OCI-LY7 (cell line): ENCODE measurements around the gene BBOX1. TPM values are rescaled to one million over a fixed set of nuclear protein-coding genes. Genes with fewer than 3 reads are reported as not detected.

Experiments
- BruUV-seq: library from RNA; stranded (reverse); fragments of 400-500 nt; replicated peaks from 2 replicates; lab custom pipeline; 2021; lab: Mats Ljungman, UMichigan
- CTCF ChIA-PET: fragments of 300-600 bp; sonication (Branson Sonifier 250); formaldehyde crosslinking; loops from one replicate; lab custom pipeline; 2022; ENCODE audit warnings: antibody characterized with exemption; ENCODE audit not compliant: unreplicated experiment; lab: Charles Lee
- POLR2A ChIA-PET: fragments of 300-600 bp; sonication (Branson Sonifier 250); formaldehyde crosslinking; loops from one replicate; lab custom pipeline; 2022; ENCODE audit warnings: antibody characterized with exemption; lab: Charles Lee
- DNase-seq: peaks from one replicate; pipeline ENCODE4 v3.0.0-alpha.2; 2015; ENCODE audit warnings: low spot score
- H2AFZ ChIP-seq: fragments of 200-600 bp; sonication (generic), shearing (Covaris generic); 2 replicates; pipeline ENCODE4 v1.6.1; 2014; ENCODE audit warnings: mild to moderate bottlenecking, antibody characterized with exemption, low read length, moderate library complexity
- H3K27ac ChIP-seq: fragments of 200-600 bp; sonication (generic); 2 replicates; pipeline ENCODE4 v1.5.1; 2014; ENCODE audit warnings: mixed run types, low read depth, mild to moderate bottlenecking, moderate library complexity, low read length, inconsistent platforms; ENCODE audit not compliant: poor library complexity, severe bottlenecking
- H3K36me3 ChIP-seq: fragments of 200-600 bp; sonication (generic); 2 replicates; pipeline ENCODE4 v1.6.1; 2014; ENCODE audit warnings: mild to moderate bottlenecking, antibody characterized with exemption, low read length, moderate library complexity, mixed read lengths; ENCODE audit not compliant: insufficient read depth
- H3K4me1 ChIP-seq: fragments of 200-600 bp; sonication (generic); 2 replicates; pipeline ENCODE4 v1.5.1; 2014; ENCODE audit warnings: mild to moderate bottlenecking, low read length; ENCODE audit not compliant: insufficient read depth, poor library complexity, severe bottlenecking
- H3K4me2 ChIP-seq: fragments of 200-600 bp; sonication (generic); 2 replicates; pipeline ENCODE4 v1.6.1; 2014; ENCODE audit warnings: mild to moderate bottlenecking, low read length
- H3K4me3 ChIP-seq: fragments of 200-600 bp; sonication (generic); 2 replicates; pipeline ENCODE4 v1.5.1; 2014; ENCODE audit warnings: mild to moderate bottlenecking, low read depth, low read length; ENCODE audit not compliant: poor library complexity, severe bottlenecking
- H3K79me2 ChIP-seq: fragments of 200-600 bp; sonication (generic); 2 replicates; pipeline ENCODE4 v1.6.1; 2016; ENCODE audit warnings: low read depth, mild to moderate bottlenecking, low read length, moderate library complexity, mixed read lengths; ENCODE audit not compliant: insufficient read depth
- H3K9me2 ChIP-seq: fragments of 200-600 bp; sonication (generic); 2 replicates; pipeline ENCODE4 v1.6.1; 2016; ENCODE audit warnings: mild to moderate bottlenecking, low read length, mixed read lengths; ENCODE audit not compliant: insufficient read depth
- H3K9me3 ChIP-seq: fragments of 200-600 bp; sonication (generic); 2 replicates; pipeline ENCODE4 v1.6.1; 2014; ENCODE audit warnings: mild to moderate bottlenecking, mixed run types, low read length, mixed read lengths
- H4K20me1 ChIP-seq: fragments of 200-600 bp; sonication (generic); 2 replicates; pipeline ENCODE4 v1.6.1; 2014; ENCODE audit warnings: mild to moderate bottlenecking, antibody characterized with exemption, low read length, moderate library complexity, mixed read lengths; ENCODE audit not compliant: insufficient read depth
- CTCF ChIP-seq: fragments of 200-600 bp; sonication (generic); conservative IDR thresholded peaks from 2 replicates; pipeline ENCODE4 v1.5.1; 2014; ENCODE audit warnings: mild to moderate bottlenecking, antibody characterized with exemption, low read length, moderate library complexity, mixed read lengths
- EZH2phosphoT487 ChIP-seq: fragments of 200-600 bp; sonication (generic); IDR thresholded peaks from 2 replicates; pipeline ENCODE4 v1.6.1; 2018; ENCODE audit warnings: low read depth, borderline replicate concordance, mild to moderate bottlenecking, mixed run types, antibody characterized with exemption, low read length, moderate library complexity, mixed read lengths
- intact Hi-C: fragments of 100-400 bp; cut with micrococcal nuclease; formaldehyde crosslinking; loops from one replicate; pipeline ENCODE4 v1.10.0; 2022; ENCODE audit not compliant: unreplicated experiment
- total RNA-seq, 2 experiments: library from RNA; depleted of rRNA in 1 of 2; stranded (reverse); fragments of >200 nt in 1 of 2; shearing (Covaris generic) in 1 of 2; gene quantifications; 2 replicates each; pipeline ENCODE4 v1.2.3, GENCODE V29; 2014 to 2022

Gene BBOX1
- total RNA-seq, 2 experiments from 2014 or later: not detected

GRCh38 chr11:27002838-27003237 lies 37.8 kb upstream of the BBOX1 start:
- Histone ChIP-seq H3K4me3 (no peak overlapping the region), H3K4me2 (0 out of 2 replicates have a peak overlapping the region, but pooled peaks have one; percentile 22), H2AFZ (peak overlapping the region; percentile 49; the same call in 1 of the 2 replicates), H3K9me2 (no peaks in the 10 kb centered on the region; the same call in 1 of the 2 replicates), H3K27ac (no peak overlapping the region), H3K36me3 (no peaks in the 10 kb centered on the region), H3K4me1 (no peaks in the 10 kb centered on the region), H3K9me3 (no peaks in the 10 kb centered on the region), H4K20me1 (no peaks in the 10 kb centered on the region), H3K79me2 (no peaks in the 10 kb centered on the region)
- no TSS peak for BruUV-seq
- no peak for DNase-seq
- TF ChIP-seq CTCF: no peak
- TF ChIP-seq EZH2phosphoT487: no peak
- ChIA-PET POLR2A (interaction anchor here (0.7 to 1.0 kb wide), 3 partner anchors 225 to 966 kb away, joined by 3 read pairs; no protein-coding TSS in a partner anchor), CTCF (no interaction called here)
- intact Hi-C loops: no loop called here

- Histone ChIP-seq H3K36me3 (no peaks in the 10 kb centered on the region), H3K4me1 (no peaks in the 10 kb centered on the region), H3K27ac (no peak overlapping the region), H3K4me2 (no peak overlapping the region; the same call in 1 of the 2 replicates), H3K79me2 (no peaks in the 10 kb centered on the region), H2AFZ (no peak overlapping the region), H3K9me3 (no peaks in the 10 kb centered on the region), H4K20me1 (no peaks in the 10 kb centered on the region), H3K4me3 (no peak overlapping the region), H3K9me2 (no peaks in the 10 kb centered on the region; the same call in 1 of the 2 replicates)
- intact Hi-C loops: loop anchor here (2.0 kb wide), 1 partner anchor 21 kb away; no protein-coding TSS in a partner anchor
- POLR2A ChIA-PET: interaction anchor here (1.0 kb wide), 1 partner anchor 70 kb away, joined by 3 read pairs; no protein-coding TSS in a partner anchor
- CTCF ChIA-PET: no interaction called here
- TF ChIP-seq EZH2phosphoT487: no peak
- no peak for TF ChIP-seq CTCF
- no TSS peak for BruUV-seq
- DNase-seq: no peak
These were observed 36.5 kb upstream of the BBOX1 start for GRCh38 chr11:27004103-27004502.

- no TSS peak for BruUV-seq
- POLR2A ChIA-PET: interaction anchor here (1.0 kb wide), 1 partner anchor 10 kb away, joined by 4 read pairs; no protein-coding TSS in a partner anchor
- intact Hi-C loops: no loop called here
These were observed 31.6 kb upstream of the BBOX1 start for GRCh38 chr11:27008811-27009535.

More at GRCh38 chr11:27008811-27009535, 31.6 kb upstream of the BBOX1 start:
- Histone ChIP-seq H3K9me2 (no peaks in the 10 kb centered on the region; the same call in 1 of the 2 replicates), H3K79me2 (no peaks in the 10 kb centered on the region), H3K4me3 (no peak overlapping the region), H3K36me3 (no peaks in the 10 kb centered on the region), H3K4me1 (peaks cover 7% of the 10 kb centered on the region), H3K4me2 (no peak overlapping the region), H3K9me3 (no peaks in the 10 kb centered on the region), H3K27ac (no peak overlapping the region), H2AFZ (peak overlapping the region; percentile 33; the same call in 1 of the 2 replicates), H4K20me1 (no peaks in the 10 kb centered on the region)
- no peak for TF ChIP-seq EZH2phosphoT487
- TF ChIP-seq CTCF: no peak
- CTCF ChIA-PET: no interaction called here
- no peak for DNase-seq
